ENCODE measurements around the gene ITGAL. TPM values are rescaled to one million over a fixed set of nuclear protein-coding genes. Genes with fewer than 3 reads are reported as not detected.
"Not testable (repeated sequence)": the region's sequence is repeated elsewhere in the genome, so short reads cannot be mapped to it uniquely, and the experiment has no call there.

ITGAL gene
- total RNA-seq, 2 experiments from 2014 or later: 521 to 598 TPM

DNA sequence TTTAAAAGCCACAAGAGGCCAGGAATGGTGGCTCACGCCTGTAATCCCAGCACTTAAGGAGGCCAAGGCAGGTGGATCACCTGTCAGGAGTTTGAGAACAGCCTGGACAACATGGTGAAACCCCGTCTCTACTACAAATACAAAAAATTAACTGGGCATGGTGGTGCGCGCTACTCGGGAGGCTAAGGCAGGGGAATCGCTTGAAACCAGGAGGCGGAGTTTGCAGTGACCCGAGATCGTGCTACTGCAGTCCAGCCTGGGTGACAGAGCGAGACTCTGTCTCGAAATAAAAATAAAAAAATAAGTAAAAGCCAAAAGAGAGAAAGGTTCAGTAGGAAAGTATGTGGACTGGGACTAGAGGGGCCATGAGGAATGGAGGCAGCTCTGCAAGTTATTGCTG lies 13.1 kb upstream of the ITGAL start:
- Mint-ChIP-seq H3K27ac (peak overlapping the region; percentile 99), H3K4me1 (peaks cover 74% of the 10 kb centered on the region), H3K27me3 (no peaks in the 10 kb centered on the region), H3K36me3 (ENCODE audit: low read depth) (peaks cover 4% of the 10 kb centered on the region), H3K9me3 (peaks cover 2% of the 10 kb centered on the region), H3K4me3 (peak overlapping the region; percentile 68)
- CTCF ChIA-PET: interaction anchor here (1.0 to 5.9 kb wide), 10 partner anchors 10 to 234 kb away, joined by 3 to 35 read pairs (median 6); partner anchors contain the start of genes DCTPP1, ITGAL and SEPHS2
- POLR2A ChIA-PET: interaction anchor here (1.5 kb wide), 1 partner anchor 13 kb away, joined by 23 read pairs; the partner anchor contains the start of gene ITGAL
- no peak for DNase-seq

GRCh38 chr16:30461426-30461825 lies 11.1 kb upstream of the ITGAL start:
- H3K4me3 Mint-ChIP-seq; H3K36me3 Mint-ChIP-seq (ENCODE audit: low read depth); DNase-seq; POLR2A ChIA-PET; H3K9me3 Mint-ChIP-seq; H3K27me3 Mint-ChIP-seq: not testable (repeated sequence)
- CTCF ChIA-PET: interaction anchor here (1.2 to 5.9 kb wide), 4 partner anchors 8 to 32 kb away, joined by 3 to 35 read pairs (median 15); partner anchors contain the start of gene DCTPP1
- peak overlapping the region; percentile 71 for H3K27ac Mint-ChIP-seq
- peaks cover 72% of the 10 kb centered on the region for H3K4me1 Mint-ChIP-seq

GRCh38 chr16:30464078-30464477 lies 8.5 kb upstream of the ITGAL start:
- ChIA-PET CTCF (interaction anchor here (1.2 to 1.5 kb wide), 3 partner anchors 10 to 34 kb away, joined by 4 to 6 read pairs (median 4); partner anchors contain the start of gene DCTPP1), POLR2A (no interaction called here)
- H3K4me1 Mint-ChIP-seq: peaks cover 57% of the 10 kb centered on the region
- H3K9me3 Mint-ChIP-seq: peaks cover 2% of the 10 kb centered on the region
- H3K36me3 Mint-ChIP-seq (ENCODE audit: low read depth): peaks cover 5% of the 10 kb centered on the region
- H3K27ac Mint-ChIP-seq: peak overlapping the region; percentile 20
- H3K27me3 Mint-ChIP-seq: no peaks in the 10 kb centered on the region
- no peak overlapping the region for H3K4me3 Mint-ChIP-seq
- no peak for DNase-seq

DNA sequence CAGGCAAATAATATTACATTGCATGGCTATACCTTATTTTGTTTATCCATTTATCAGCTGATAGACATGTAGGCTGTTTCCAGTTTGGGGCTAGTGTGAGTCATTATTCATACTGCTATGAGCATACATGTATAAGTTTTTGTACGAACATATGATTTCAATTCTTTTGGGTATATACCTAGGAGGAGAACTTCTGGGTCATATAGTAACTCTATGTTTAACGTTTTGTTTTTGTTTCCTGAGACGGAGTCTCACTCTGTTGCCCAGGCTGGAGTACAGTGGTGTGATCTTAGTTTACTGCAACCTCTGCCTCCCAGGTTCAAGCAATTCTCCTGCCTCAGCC lies 2.4 kb upstream of the ITGAL start:
- Mint-ChIP-seq H3K4me1 (peaks cover 57% of the 10 kb centered on the region), H3K4me3 (no peak overlapping the region), H3K36me3 (ENCODE audit: low read depth) (peaks cover 28% of the 10 kb centered on the region), H3K9me3 (no peaks in the 10 kb centered on the region), H3K27me3 (no peaks in the 10 kb centered on the region), H3K27ac (peak overlapping the region; percentile 92)
- ChIA-PET CTCF (interaction anchor here (1.7 to 3.6 kb wide), 3 partner anchors 12 to 145 kb away, joined by 5 to 25 read pairs (median 5); partner anchors contain the start of gene DCTPP1), POLR2A (interaction anchor here (0.7 kb wide), 2 partner anchors 12 to 13 kb away, joined by 3 read pairs; no protein-coding TSS in a partner anchor)
- DNase-seq: no peak

- Mint-ChIP-seq H3K27ac (peak overlapping the region; percentile 92), H3K4me3 (no peak overlapping the region), H3K36me3 (ENCODE audit: low read depth) (peaks cover 33% of the 10 kb centered on the region), H3K27me3 (no peaks in the 10 kb centered on the region), H3K9me3 (no peaks in the 10 kb centered on the region), H3K4me1 (peaks cover 57% of the 10 kb centered on the region)
- ChIA-PET CTCF (interaction anchor here (1.7 to 3.6 kb wide), 3 partner anchors 12 to 145 kb away, joined by 5 to 25 read pairs (median 5); partner anchors contain the start of gene DCTPP1), POLR2A (interaction anchor here (0.7 kb wide), 2 partner anchors 12 to 14 kb away, joined by 3 read pairs; no protein-coding TSS in a partner anchor)
- no peak for DNase-seq
Measured at GRCh38 chr16:30470632-30470995, 1.9 kb upstream of the ITGAL start.

- Mint-ChIP-seq H3K4me1 (peaks cover 63% of the 10 kb centered on the region), H3K27ac (peak overlapping the region; percentile 92), H3K27me3 (no peaks in the 10 kb centered on the region), H3K9me3 (no peaks in the 10 kb centered on the region), H3K4me3 (peak overlapping the region; percentile 99), H3K36me3 (ENCODE audit: low read depth) (peaks cover 57% of the 10 kb centered on the region)
- CTCF ChIA-PET: interaction anchor here (0.6 to 3.3 kb wide), 11 partner anchors 9 to 142 kb away, joined by 3 to 21 read pairs (median 4); partner anchors contain the start of genes DCTPP1 and ZNF688
- DNase-seq: peak; percentile 34
- POLR2A ChIA-PET: interaction anchor here (0.7 to 2.8 kb wide), 3 partner anchors 11 to 56 kb away, joined by 3 to 23 read pairs (median 3); no protein-coding TSS in a partner anchor
Measured at GRCh38 chr16:30473231-30474073, 910 bp downstream of the ITGAL start.

DNA sequence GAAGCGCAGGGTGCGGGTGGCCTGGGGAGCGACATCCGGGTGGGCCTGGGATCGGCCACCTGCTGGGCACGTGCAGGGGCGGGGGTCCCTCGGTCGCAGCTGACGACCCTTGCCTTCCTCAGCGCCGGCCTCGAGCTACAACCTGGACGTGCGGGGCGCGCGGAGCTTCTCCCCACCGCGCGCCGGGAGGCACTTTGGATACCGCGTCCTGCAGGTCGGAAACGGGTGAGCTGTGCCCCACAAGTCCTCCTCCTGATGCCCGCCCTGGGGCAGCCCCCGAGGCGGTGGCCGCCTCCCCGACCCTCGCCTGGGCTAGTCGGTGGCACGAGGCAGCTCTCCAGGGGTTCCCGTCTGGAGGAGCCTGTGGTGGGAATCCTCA lies 1.5 kb downstream of the ITGAL start:
- Mint-ChIP-seq H3K36me3 (ENCODE audit: low read depth) (peaks cover 62% of the 10 kb centered on the region), H3K27me3 (no peaks in the 10 kb centered on the region), H3K4me1 (peaks cover 68% of the 10 kb centered on the region), H3K27ac (peak overlapping the region; percentile 92), H3K4me3 (peak overlapping the region; percentile 99), H3K9me3 (no peaks in the 10 kb centered on the region)
- POLR2A ChIA-PET: interaction anchor here (0.9 to 2.8 kb wide), 2 partner anchors 15 to 56 kb away, joined by 3 to 23 read pairs; no protein-coding TSS in a partner anchor
- CTCF ChIA-PET: interaction anchor here (0.6 to 3.3 kb wide), 10 partner anchors 9 to 141 kb away, joined by 3 to 21 read pairs (median 4); partner anchors contain the start of genes DCTPP1 and ZNF688
- DNase-seq: no peak

GRCh38 chr16:30474684-30475083 lies 2.1 kb downstream of the ITGAL start:
- DNase-seq: no peak
- POLR2A ChIA-PET: no interaction called here
- H3K9me3 Mint-ChIP-seq: no peaks in the 10 kb centered on the region
- H3K27ac Mint-ChIP-seq: peak overlapping the region; percentile 63
- peaks cover 66% of the 10 kb centered on the region for H3K4me1 Mint-ChIP-seq
- H3K36me3 Mint-ChIP-seq (ENCODE audit: low read depth): peaks cover 65% of the 10 kb centered on the region
- no peaks in the 10 kb centered on the region for H3K27me3 Mint-ChIP-seq
- CTCF ChIA-PET: interaction anchor here (0.8 to 3.3 kb wide), 6 partner anchors 10 to 57 kb away, joined by 3 to 21 read pairs (median 5); partner anchors contain the start of gene DCTPP1
- peak overlapping the region; percentile 99 for H3K4me3 Mint-ChIP-seq

GRCh38 chr16:30476991-30477390 lies 4.4 kb downstream of the ITGAL start:
- POLR2A ChIA-PET: no interaction called here
- no peak overlapping the region for H3K4me3 Mint-ChIP-seq
- no peak for DNase-seq
- H3K27me3 Mint-ChIP-seq: no peaks in the 10 kb centered on the region
- peak overlapping the region; percentile 43 for H3K27ac Mint-ChIP-seq
- H3K36me3 Mint-ChIP-seq (ENCODE audit: low read depth): peaks cover 80% of the 10 kb centered on the region
- H3K4me1 Mint-ChIP-seq: peaks cover 66% of the 10 kb centered on the region
- CTCF ChIA-PET: interaction anchor here (0.6 to 1.3 kb wide), 7 partner anchors 9 to 363 kb away, joined by 3 to 8 read pairs (median 4); partner anchors contain the start of gene DCTPP1
- no peaks in the 10 kb centered on the region for H3K9me3 Mint-ChIP-seq

- H3K9me3 Mint-ChIP-seq, POLR2A ChIA-PET, H3K4me3 Mint-ChIP-seq, H3K27me3 Mint-ChIP-seq, DNase-seq: not testable (repeated sequence)
- peaks cover 83% of the 10 kb centered on the region for H3K36me3 Mint-ChIP-seq (ENCODE audit: low read depth)
- CTCF ChIA-PET: interaction anchor here (0.6 to 1.3 kb wide), 5 partner anchors 9 to 135 kb away, joined by 3 to 8 read pairs (median 4); partner anchors contain the start of gene DCTPP1
- peak overlapping the region; percentile 79 for H3K27ac Mint-ChIP-seq
- peaks cover 69% of the 10 kb centered on the region for H3K4me1 Mint-ChIP-seq
Measured at GRCh38 chr16:30477773-30478172, 5.2 kb downstream of the ITGAL start.

DNA sequence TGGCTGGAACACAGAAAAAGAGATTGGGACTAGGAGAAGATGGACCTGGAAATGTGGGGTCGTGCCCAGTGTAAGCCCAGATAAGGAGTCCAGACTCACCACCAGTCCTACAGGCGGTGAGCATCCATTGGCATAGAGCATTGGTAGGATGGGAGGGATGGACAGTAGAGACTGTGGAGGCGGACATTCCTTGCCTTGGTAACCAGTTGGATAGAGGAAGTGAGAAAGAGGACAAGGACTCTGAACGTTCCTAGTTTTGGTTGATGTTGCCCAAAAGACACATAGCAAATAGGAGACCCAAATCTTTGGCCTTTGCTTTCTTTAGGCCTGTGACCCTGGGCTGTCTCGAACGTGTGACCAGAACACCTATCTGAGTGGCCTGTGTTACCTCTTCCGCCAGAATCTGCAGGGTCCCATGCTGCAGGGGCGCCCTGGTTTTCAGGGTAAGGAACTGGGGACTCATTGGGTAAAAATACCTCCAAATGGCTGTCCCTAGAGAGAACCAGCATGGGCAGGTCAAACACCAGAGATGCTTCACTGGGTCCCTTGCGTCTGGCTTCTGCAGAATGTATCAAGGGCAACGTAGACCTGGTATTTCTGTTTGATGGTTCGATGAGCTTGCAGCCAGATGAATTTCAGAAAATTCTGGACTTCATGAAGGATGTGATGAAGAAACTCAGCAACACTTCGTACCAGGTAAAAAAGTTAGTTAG lies 6.4 kb downstream of the ITGAL start:
- no peak for DNase-seq
- H3K9me3 Mint-ChIP-seq: no peaks in the 10 kb centered on the region
- ChIA-PET CTCF (interaction anchor here (0.7 to 2.2 kb wide), 5 partner anchors 30 to 272 kb away, joined by 3 to 9 read pairs (median 4); partner anchors contain the start of genes DCTPP1 and SEPHS2), POLR2A (no interaction called here)
- peak overlapping the region; percentile 71 for H3K27ac Mint-ChIP-seq
- peaks cover 77% of the 10 kb centered on the region for H3K4me1 Mint-ChIP-seq
- no peak overlapping the region for H3K4me3 Mint-ChIP-seq
- H3K27me3 Mint-ChIP-seq: no peaks in the 10 kb centered on the region
- H3K36me3 Mint-ChIP-seq (ENCODE audit: low read depth): peaks cover 82% of the 10 kb centered on the region

DNA sequence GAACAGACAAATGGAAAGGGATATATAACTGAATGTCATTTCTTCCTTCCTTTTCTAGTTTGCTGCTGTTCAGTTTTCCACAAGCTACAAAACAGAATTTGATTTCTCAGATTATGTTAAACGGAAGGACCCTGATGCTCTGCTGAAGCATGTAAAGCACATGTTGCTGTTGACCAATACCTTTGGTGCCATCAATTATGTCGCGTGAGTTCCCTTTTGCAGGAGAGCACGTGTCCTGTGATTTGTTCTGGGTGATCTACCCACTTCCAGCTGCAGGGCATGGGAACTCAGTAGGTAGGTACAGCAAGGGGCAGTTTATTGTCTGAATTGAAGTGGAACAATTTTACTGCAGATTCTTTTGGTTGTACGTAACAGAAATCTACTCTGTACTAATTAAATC lies 8.8 kb downstream of the ITGAL start:
- Mint-ChIP-seq H3K4me3 (no peak overlapping the region), H3K27me3 (no peaks in the 10 kb centered on the region), H3K27ac (no peak overlapping the region), H3K9me3 (no peaks in the 10 kb centered on the region), H3K4me1 (peaks cover 72% of the 10 kb centered on the region), H3K36me3 (ENCODE audit: low read depth) (peaks cover 83% of the 10 kb centered on the region)
- no peak for DNase-seq
- POLR2A ChIA-PET: interaction anchor here (0.6 to 0.7 kb wide), 2 partner anchors 17 to 23 kb away, joined by 3 to 4 read pairs; no protein-coding TSS in a partner anchor
- CTCF ChIA-PET: interaction anchor here (0.7 to 2.2 kb wide), 9 partner anchors 12 to 129 kb away, joined by 3 to 9 read pairs (median 4); partner anchors contain the start of gene SEPHS2

All from activated CD4-positive, alpha-beta T cell treated with anti-CD3 and anti-CD28 coated beads, Interleukin-2, amount 10 ng/mL, durations not matched to agents 7 days and 5 days (primary cell).